ENCODE measurements around the gene FAM184B. TPM values are rescaled to one million over a fixed set of nuclear protein-coding genes. Genes with fewer than 3 reads are reported as not detected.
A peak's percentile ranks its signal among the peaks of the same experiment; 100 is the strongest.

The FAM184B gene
- total RNA-seq (under 1 TPM; 0.06 to 0.18 TPM), polyA plus RNA-seq (ENCODE audit: insufficient read length in 6 of 6) (under 1 TPM; 0.17 to 0.27 (median 0.18) TPM)
- long read RNA-seq, donor 1, result 0 reads
- long read RNA-seq, donor 2, partial matches to known transcripts, result 7 of 7 reads
- long read RNA-seq, donor 2, other reads (novel, unspliced or antisense), result 0 of 7 reads
- long read RNA-seq, donor 3, result 0 reads
- long read RNA-seq, donor 4, result 0 reads
- long read RNA-seq, donor 5, result 0 reads
- long read RNA-seq, donor 6, result 0 reads
- long read RNA-seq, donor 7, result 0 reads
- long read RNA-seq, donor 8, partial matches to known transcripts, result 8 of 8 reads
- long read RNA-seq, donor 8, other reads (novel, unspliced or antisense), result 0 of 8 reads
- long read RNA-seq, donor 9, result 0 reads
- long read RNA-seq, donor 10, result 0 reads
- long read RNA-seq, donor 11, result 0 reads
- long read RNA-seq, donor 12, result 0 reads

GRCh38 chr4:17781300-17782287 is at the start of gene FAM184B:
Gene FAM184B, minus strand, starts transcription at chr4:17781621. Its CDS starts 322 bp downstream, at chr4:17781299.
- Histone ChIP-seq H3K4me1 (peaks cover 6 to 13% of the 10 kb centered on the region in 2 donors), H3K27me3 (peaks cover 23 to 46% of the 10 kb centered on the region in 2 donors), H3K9me3 (no peaks in the 10 kb centered on the region), H3K4me3 (peak within 1 kb of the TSS; percentile 16 to 27), H3K27ac (no peak within 1 kb of the TSS), H3K36me3 (no peaks in the 10 kb centered on the region)
- intact Hi-C loops (cut with DNase I), result no loop called here
- no peak for TF ChIP-seq CTCF (IDR thresholded peaks at IDR 0.05)
- ATAC-seq (peak; percentile 54), DNase-seq (peak in 1 of 4 donors; percentile 78)

- no peaks in the 10 kb centered on the region for H3K36me3 ChIP-seq
- H3K4me3 ChIP-seq, result no peak overlapping the region
- no peaks in the 10 kb centered on the region for H3K4me1 ChIP-seq
- DNase-seq (no peak), ATAC-seq (no peak)
- H3K27ac ChIP-seq, result no peak overlapping the region
- no peaks in the 10 kb centered on the region for H3K9me3 ChIP-seq
- no peaks in the 10 kb centered on the region for H3K27me3 ChIP-seq
- no peak for TF ChIP-seq CTCF (IDR thresholded peaks at IDR 0.05)
- intact Hi-C loops (cut with DNase I), result no loop called here
Measured at GRCh38 chr4:17823871-17824669, 42.6 kb upstream of the FAM184B start.

- Histone ChIP-seq H3K27me3 (no peaks in the 10 kb centered on the region), H3K36me3 (no peaks in the 10 kb centered on the region), H3K27ac (no peak overlapping the region), H3K4me1 (peaks cover 0 to 11% of the 10 kb centered on the region in 2 donors), H3K9me3 (no peaks in the 10 kb centered on the region), H3K4me3 (no peak overlapping the region)
- DNase-seq (peak in 2 of 4 donors; percentile 22 to 56), ATAC-seq (peak; percentile 88)
- intact Hi-C loops (cut with DNase I), result no loop called here
- peak; percentile 7 to 30 for TF ChIP-seq CTCF (IDR thresholded peaks at IDR 0.05)
Measured at GRCh38 chr4:17817027-17817426, 35.6 kb upstream of the FAM184B start.

- no peaks in the 10 kb centered on the region for H3K36me3 ChIP-seq
- no peaks in the 10 kb centered on the region for H3K9me3 ChIP-seq
- H3K27me3 ChIP-seq, result no peaks in the 10 kb centered on the region
- ATAC-seq, result no peak
- no peak overlapping the region for H3K4me3 ChIP-seq
- intact Hi-C loops (cut with DNase I), result no loop called here
- peak in 1 of 4 donors; percentile 58 for DNase-seq
- no peak overlapping the region for H3K27ac ChIP-seq
- TF ChIP-seq CTCF (IDR thresholded peaks at IDR 0.05), result no peak
- peaks cover 0 to 20% of the 10 kb centered on the region in 2 donors for H3K4me1 ChIP-seq
Measured at GRCh38 chr4:17816142-17816541, 34.7 kb upstream of the FAM184B start.

All from left lung (tissue), 14 donors.